SK-N-SH treated with all-trans-retinoic acid at 6 μM for 48 hours (cell line): ENCODE data around the gene DYNLT1.

Experiments used
- PATZ1 ChIP-seq: fragments of 250-450 bp; sonication (Bioruptor Pico); IDR thresholded peaks from 2 replicates; pipeline ENCODE4 v1.8.0; 2020; ENCODE audit warnings: mild to moderate bottlenecking, moderate library complexity, borderline replicate concordance
- RARB ChIP-seq: fragments of 250-450 bp; sonication (Bioruptor Pico); IDR thresholded peaks from 2 replicates; pipeline ENCODE4 v1.8.0; 2021; ENCODE audit warnings: mild to moderate bottlenecking, moderate library complexity
- ZFP30 ChIP-seq: fragments of 450-650 bp; formaldehyde crosslinking; IDR thresholded peaks from 2 replicates; pipeline ENCODE4 v1.5.0; 2022; ENCODE audit warnings: mild to moderate bottlenecking, moderate library complexity
- ZNF565 ChIP-seq: fragments of 450-650 bp; formaldehyde crosslinking; conservative IDR thresholded peaks from 2 replicates; pipeline ENCODE4 v1.5.0; 2020; ENCODE audit warnings: low read depth, mild to moderate bottlenecking, moderate library complexity
- ZNF8 ChIP-seq: fragments of 450-650 bp; formaldehyde crosslinking; IDR thresholded peaks from 2 replicates; pipeline ENCODE4 v1.5.0; 2020; ENCODE audit warnings: mild to moderate bottlenecking, moderate library complexity

- TF ChIP-seq PATZ1 (CRISPR knock-in tag), result no peak
- no peak for TF ChIP-seq ZNF8 (CRISPR knock-in tag)
- no peak for TF ChIP-seq RARB
- no peak for TF ChIP-seq ZNF565 (CRISPR knock-in tag)
- TF ChIP-seq ZFP30 (CRISPR knock-in tag), result no peak
Observed at GRCh38 chr6:158622545-158623190, 21.9 kb downstream of the DYNLT1 start.
